Measurements from ENCODE around the gene GPX2.

GRCh38 chr14:64968651-64969050, 26.1 kb upstream of the GPX2 start:
- TF ChIP-seq EP300 (IDR thresholded peaks at IDR 0.05; ENCODE audit: borderline replicate concordance), result no peak
- TF ChIP-seq CEBPB (IDR thresholded peaks at IDR 0.05), result no peak
- TF ChIP-seq TAF1 (IDR thresholded peaks at IDR 0.05; ENCODE audit: low read depth), result no peak
- TF ChIP-seq TEAD4 (IDR thresholded peaks at IDR 0.05), result no peak

Measured in Ishikawa (cell line).